ENCODE measurements around the gene DNAI1.

DNAI1 gene

GRCh38 chr9:34417734-34418133, 40.9 kb upstream of the DNAI1 start:
- Histone ChIP-seq H2BK5ac (ENCODE audit: low read length) (no peak overlapping the region), H4K91ac (ENCODE audit: low read depth, low read length, poor library complexity) (no peak overlapping the region), H2AK5ac (ENCODE audit: low read depth, low read length) (no peak overlapping the region), H3K9me3 (replicated peaks in 1 of 2; ENCODE audit: control insufficient read depth in 2 of 2, insufficient read depth in 1 of 2, low read depth in 1 of 2, low read length in 2 of 2) (no peaks in the 10 kb centered on the region), H2AFZ (ENCODE audit: low read length) (no peak overlapping the region), H3K27me3 (ENCODE audit: control insufficient read depth in 3 of 3, insufficient read depth in 3 of 3, low read depth in 1 of 3, low read length in 3 of 3) (no peaks in the 10 kb centered on the region), H3K36me3 (replicated peaks in 1 of 2; ENCODE audit: control insufficient read depth in 2 of 2, insufficient read depth in 2 of 2, low read length in 2 of 2) (no peaks in the 10 kb centered on the region), H3K4me2 (ENCODE audit: insufficient read depth, low read length, poor library complexity, severe bottlenecking) (no peak overlapping the region), H2BK120ac (ENCODE audit: low read depth, low read length) (no peak overlapping the region), H3K18ac (ENCODE audit: low read length) (no peak overlapping the region), H2BK15ac (ENCODE audit: low read length) (no peak overlapping the region), H3K23ac (ENCODE audit: low read depth, low read length, poor library complexity) (no peak overlapping the region), H3K4me1 (ENCODE audit: control insufficient read depth in 2 of 2, insufficient read depth in 1 of 2, low read depth in 1 of 2, low read length in 2 of 2) (peaks cover 0 to 4% of the 10 kb centered on the region in 2 donors), H3K79me1 (ENCODE audit: low read depth, low read length) (no peaks in the 10 kb centered on the region), H3K4ac (ENCODE audit: low read length) (no peak overlapping the region), H3K14ac (ENCODE audit: low read length) (no peak overlapping the region), H3K27ac (replicated peaks; ENCODE audit: low read length) (no peak overlapping the region), H3K4me3 (ENCODE audit: low read length in 2 of 2) (no peak overlapping the region), H2BK12ac (ENCODE audit: low read length) (no peak overlapping the region), H4K8ac (ENCODE audit: low read depth, low read length) (no peak overlapping the region), H3K9ac (ENCODE audit: low read depth, low read length, poor library complexity) (no peak overlapping the region)
- WGBS, 2 donors (ENCODE audit: extremely low coverage in 2 of 2, insufficient read length in 2 of 2, insufficient replicate concordance in 1 of 2), result no CpG with 5 or more reads among the region's 3 CpGs
- DNase-seq (ENCODE audit: low spot score), result no peak

- Histone ChIP-seq H3K4me2 (ENCODE audit: insufficient read depth, low read length, poor library complexity, severe bottlenecking) (no peak overlapping the region), H3K4me1 (ENCODE audit: control insufficient read depth in 2 of 2, insufficient read depth in 1 of 2, low read depth in 1 of 2, low read length in 2 of 2) (peaks cover 0 to 4% of the 10 kb centered on the region in 2 donors), H2BK5ac (ENCODE audit: low read length) (no peak overlapping the region), H2BK120ac (ENCODE audit: low read depth, low read length) (no peak overlapping the region), H3K36me3 (replicated peaks in 1 of 2; ENCODE audit: control insufficient read depth in 2 of 2, insufficient read depth in 2 of 2, low read length in 2 of 2) (no peaks in the 10 kb centered on the region), H2BK12ac (ENCODE audit: low read length) (no peak overlapping the region), H2BK15ac (ENCODE audit: low read length) (no peak overlapping the region), H2AFZ (ENCODE audit: low read length) (no peak overlapping the region), H3K23ac (ENCODE audit: low read depth, low read length, poor library complexity) (no peak overlapping the region), H2AK5ac (ENCODE audit: low read depth, low read length) (no peak overlapping the region), H3K27ac (replicated peaks; ENCODE audit: low read length) (no peak overlapping the region), H3K4me3 (ENCODE audit: low read length in 2 of 2) (no peak overlapping the region), H3K9ac (ENCODE audit: low read depth, low read length, poor library complexity) (no peak overlapping the region), H4K8ac (ENCODE audit: low read depth, low read length) (no peak overlapping the region), H3K4ac (ENCODE audit: low read length) (no peak overlapping the region), H3K18ac (ENCODE audit: low read length) (no peak overlapping the region), H4K91ac (ENCODE audit: low read depth, low read length, poor library complexity) (no peak overlapping the region), H3K14ac (ENCODE audit: low read length) (no peak overlapping the region), H3K79me1 (ENCODE audit: low read depth, low read length) (no peaks in the 10 kb centered on the region), H3K27me3 (ENCODE audit: control insufficient read depth in 3 of 3, insufficient read depth in 3 of 3, low read depth in 1 of 3, low read length in 3 of 3) (peaks cover 0 to 2% (median 0%) of the 10 kb centered on the region in 3 experiments), H3K9me3 (replicated peaks in 1 of 2; ENCODE audit: control insufficient read depth in 2 of 2, insufficient read depth in 1 of 2, low read depth in 1 of 2, low read length in 2 of 2) (no peaks in the 10 kb centered on the region)
- DNase-seq (ENCODE audit: low spot score), result no peak
- WGBS, 2 donors (ENCODE audit: extremely low coverage in 2 of 2, insufficient read length in 2 of 2, insufficient replicate concordance in 1 of 2), result no CpG with 5 or more reads among the region's 4 CpGs
Observed at GRCh38 chr9:34419716-34420504, 38.7 kb upstream of the DNAI1 start.

DNA sequence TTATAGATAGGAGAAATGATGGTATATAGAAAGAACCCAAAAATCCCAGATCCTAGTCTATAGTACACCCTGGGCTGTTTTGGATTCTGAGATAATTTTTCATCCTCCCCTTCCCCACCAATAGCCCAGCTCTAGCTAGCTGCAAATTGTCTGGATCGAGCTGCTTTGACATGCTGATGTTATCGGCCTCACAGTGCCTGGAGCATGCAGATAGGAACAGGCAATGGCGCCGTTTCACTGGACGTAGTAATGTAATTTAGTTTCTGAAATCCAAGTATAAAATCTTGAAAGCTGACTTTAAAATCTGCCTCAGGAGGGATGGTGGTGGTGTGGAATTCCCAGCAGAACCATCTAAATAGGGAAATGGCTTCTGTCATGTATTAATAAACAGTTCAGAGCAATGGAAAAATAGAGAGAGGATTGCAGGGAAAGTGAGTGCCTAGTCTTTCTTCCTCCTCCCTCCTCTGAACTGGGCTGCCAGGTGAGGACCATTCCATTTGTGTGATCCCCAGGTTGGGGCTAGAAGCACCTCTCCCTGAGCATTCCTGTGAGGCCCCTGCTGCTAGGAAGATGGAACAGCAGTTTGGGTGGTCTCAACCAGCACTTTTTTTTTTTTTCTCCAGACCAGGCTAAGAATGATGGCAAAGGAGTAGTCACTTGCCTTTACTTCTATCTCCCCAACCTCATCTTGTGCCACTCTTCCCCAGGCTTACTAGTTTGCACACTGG, 32.1 kb upstream of the DNAI1 start:
- Histone ChIP-seq H3K4me1 (ENCODE audit: control insufficient read depth in 2 of 2, insufficient read depth in 1 of 2, low read depth in 1 of 2, low read length in 2 of 2) (no peaks in the 10 kb centered on the region), H3K9me3 (replicated peaks in 1 of 2; ENCODE audit: control insufficient read depth in 2 of 2, insufficient read depth in 1 of 2, low read depth in 1 of 2, low read length in 2 of 2) (no peaks in the 10 kb centered on the region), H4K8ac (ENCODE audit: low read depth, low read length) (no peak overlapping the region), H3K27me3 (ENCODE audit: control insufficient read depth in 3 of 3, insufficient read depth in 3 of 3, low read depth in 1 of 3, low read length in 3 of 3) (peaks cover 0 to 2% (median 0%) of the 10 kb centered on the region in 3 experiments), H2AK5ac (ENCODE audit: low read depth, low read length) (no peak overlapping the region), H2BK120ac (ENCODE audit: low read depth, low read length) (no peak overlapping the region), H4K91ac (ENCODE audit: low read depth, low read length, poor library complexity) (no peak overlapping the region), H3K14ac (ENCODE audit: low read length) (no peak overlapping the region), H3K9ac (ENCODE audit: low read depth, low read length, poor library complexity) (no peak overlapping the region), H3K4me2 (ENCODE audit: insufficient read depth, low read length, poor library complexity, severe bottlenecking) (no peak overlapping the region), H3K4ac (ENCODE audit: low read length) (no peak overlapping the region), H3K79me1 (ENCODE audit: low read depth, low read length) (no peaks in the 10 kb centered on the region), H3K23ac (ENCODE audit: low read depth, low read length, poor library complexity) (no peak overlapping the region), H3K4me3 (ENCODE audit: low read length in 2 of 2) (no peak overlapping the region), H3K18ac (ENCODE audit: low read length) (no peak overlapping the region), H2BK12ac (ENCODE audit: low read length) (no peak overlapping the region), H3K36me3 (replicated peaks in 1 of 2; ENCODE audit: control insufficient read depth in 2 of 2, insufficient read depth in 2 of 2, low read length in 2 of 2) (no peaks in the 10 kb centered on the region), H2BK5ac (ENCODE audit: low read length) (no peak overlapping the region), H2AFZ (ENCODE audit: low read length) (no peak overlapping the region), H2BK15ac (ENCODE audit: low read length) (no peak overlapping the region), H3K27ac (replicated peaks; ENCODE audit: low read length) (no peak overlapping the region)
- no peak for DNase-seq (ENCODE audit: low spot score)
- no CpG with 5 or more reads among the region's 5 CpGs for WGBS, 2 donors (ENCODE audit: extremely low coverage in 2 of 2, insufficient read length in 2 of 2, insufficient replicate concordance in 1 of 2)

DNA sequence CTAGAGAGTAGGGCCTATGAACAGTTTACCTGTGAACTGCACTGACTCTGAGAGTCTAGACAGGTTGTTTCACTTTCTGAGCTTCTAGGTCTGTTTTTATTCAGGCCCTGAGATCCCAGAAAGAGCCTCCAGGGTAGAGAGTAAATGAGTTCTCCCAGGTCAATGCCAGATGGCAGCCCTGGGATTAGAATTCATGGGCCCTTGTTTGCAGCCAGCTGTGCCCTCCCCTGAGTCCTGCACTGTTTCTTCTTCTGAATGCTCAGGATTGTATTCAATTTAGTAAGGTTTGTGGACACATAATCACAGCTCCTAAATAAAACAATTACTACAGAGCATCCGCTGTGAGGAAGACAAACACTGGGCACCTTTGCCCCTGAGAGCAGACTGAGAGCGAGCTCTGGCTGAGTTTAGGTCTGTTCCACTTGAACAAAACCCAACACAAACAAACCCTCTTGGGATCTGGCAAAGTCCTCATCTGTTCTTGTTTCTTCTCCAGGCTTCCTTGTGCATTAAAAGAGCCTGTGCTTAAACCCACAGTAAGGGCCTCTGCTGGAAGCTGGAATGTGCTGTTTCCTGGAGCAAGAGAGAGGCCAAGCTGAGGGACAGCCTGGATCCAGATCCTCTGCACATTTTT, 30.2 kb upstream of the DNAI1 start:
- Histone ChIP-seq H3K79me1 (ENCODE audit: low read depth, low read length) (no peaks in the 10 kb centered on the region), H2BK120ac (ENCODE audit: low read depth, low read length) (no peak overlapping the region), H2BK12ac (ENCODE audit: low read length) (no peak overlapping the region), H3K14ac (ENCODE audit: low read length) (no peak overlapping the region), H3K9ac (ENCODE audit: low read depth, low read length, poor library complexity) (no peak overlapping the region), H3K4me2 (ENCODE audit: insufficient read depth, low read length, poor library complexity, severe bottlenecking) (no peak overlapping the region), H3K27ac (replicated peaks; ENCODE audit: low read length) (no peak overlapping the region), H3K4ac (ENCODE audit: low read length) (no peak overlapping the region), H3K4me3 (ENCODE audit: low read length in 2 of 2) (no peak overlapping the region), H3K27me3 (ENCODE audit: control insufficient read depth in 3 of 3, insufficient read depth in 3 of 3, low read depth in 1 of 3, low read length in 3 of 3) (peaks cover 0 to 2% (median 0%) of the 10 kb centered on the region in 3 experiments), H3K36me3 (replicated peaks in 1 of 2; ENCODE audit: control insufficient read depth in 2 of 2, insufficient read depth in 2 of 2, low read length in 2 of 2) (no peaks in the 10 kb centered on the region), H2AK5ac (ENCODE audit: low read depth, low read length) (no peak overlapping the region), H2BK5ac (ENCODE audit: low read length) (no peak overlapping the region), H2BK15ac (ENCODE audit: low read length) (no peak overlapping the region), H2AFZ (ENCODE audit: low read length) (no peak overlapping the region), H3K9me3 (replicated peaks in 1 of 2; ENCODE audit: control insufficient read depth in 2 of 2, insufficient read depth in 1 of 2, low read depth in 1 of 2, low read length in 2 of 2) (no peaks in the 10 kb centered on the region), H3K4me1 (ENCODE audit: control insufficient read depth in 2 of 2, insufficient read depth in 1 of 2, low read depth in 1 of 2, low read length in 2 of 2) (no peaks in the 10 kb centered on the region), H3K18ac (ENCODE audit: low read length) (no peak overlapping the region), H3K23ac (ENCODE audit: low read depth, low read length, poor library complexity) (no peak overlapping the region), H4K91ac (ENCODE audit: low read depth, low read length, poor library complexity) (no peak overlapping the region), H4K8ac (ENCODE audit: low read depth, low read length) (no peak overlapping the region)
- no CpG with 5 or more reads among the region's 2 CpGs for WGBS, 2 donors (ENCODE audit: extremely low coverage in 2 of 2, insufficient read length in 2 of 2, insufficient replicate concordance in 1 of 2)
- DNase-seq (ENCODE audit: low spot score), result no peak
